GM20000 (cell line): ENCODE data around the gene RTCA.

Source experiments
- DNase-seq: peaks from one replicate; pipeline ENCODE4 v3.0.0; 2012; ENCODE audit warnings: low spot score
- TF ChIP-seq, protein P1 (sequence below): IDR thresholded peaks from 2 replicates; pipeline ENCODE4 v1.5.1; 2012; ENCODE audit warnings: mild to moderate bottlenecking, control low read depth; ENCODE audit errors: extremely low read depth, missing control alignments

Gene RTCA

DNA sequence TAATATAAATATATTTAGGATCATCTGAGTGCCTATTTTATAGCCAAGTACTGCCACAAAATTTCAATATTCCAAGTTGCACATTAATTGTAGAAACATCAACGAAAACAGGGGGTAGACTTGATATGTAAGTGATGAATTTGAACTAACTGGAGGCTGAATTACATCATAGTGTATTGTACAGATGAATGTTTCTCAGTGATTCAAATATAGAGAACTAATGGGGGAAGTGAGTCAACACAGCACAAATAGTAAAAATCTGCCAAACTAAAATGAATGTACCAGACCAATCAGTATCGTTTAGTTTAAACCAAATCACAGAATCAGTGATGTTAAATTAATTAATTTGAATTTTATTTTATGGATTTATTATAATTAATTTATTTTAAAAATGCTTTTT lies 42.8 kb downstream of the RTCA start:
- no peak for DNase-seq
- TF ChIP-seq, protein P1, sequence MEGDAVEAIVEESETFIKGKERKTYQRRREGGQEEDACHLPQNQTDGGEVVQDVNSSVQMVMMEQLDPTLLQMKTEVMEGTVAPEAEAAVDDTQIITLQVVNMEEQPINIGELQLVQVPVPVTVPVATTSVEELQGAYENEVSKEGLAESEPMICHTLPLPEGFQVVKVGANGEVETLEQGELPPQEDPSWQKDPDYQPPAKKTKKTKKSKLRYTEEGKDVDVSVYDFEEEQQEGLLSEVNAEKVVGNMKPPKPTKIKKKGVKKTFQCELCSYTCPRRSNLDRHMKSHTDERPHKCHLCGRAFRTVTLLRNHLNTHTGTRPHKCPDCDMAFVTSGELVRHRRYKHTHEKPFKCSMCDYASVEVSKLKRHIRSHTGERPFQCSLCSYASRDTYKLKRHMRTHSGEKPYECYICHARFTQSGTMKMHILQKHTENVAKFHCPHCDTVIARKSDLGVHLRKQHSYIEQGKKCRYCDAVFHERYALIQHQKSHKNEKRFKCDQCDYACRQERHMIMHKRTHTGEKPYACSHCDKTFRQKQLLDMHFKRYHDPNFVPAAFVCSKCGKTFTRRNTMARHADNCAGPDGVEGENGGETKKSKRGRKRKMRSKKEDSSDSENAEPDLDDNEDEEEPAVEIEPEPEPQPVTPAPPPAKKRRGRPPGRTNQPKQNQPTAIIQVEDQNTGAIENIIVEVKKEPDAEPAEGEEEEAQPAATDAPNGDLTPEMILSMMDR: no peak

DNA sequence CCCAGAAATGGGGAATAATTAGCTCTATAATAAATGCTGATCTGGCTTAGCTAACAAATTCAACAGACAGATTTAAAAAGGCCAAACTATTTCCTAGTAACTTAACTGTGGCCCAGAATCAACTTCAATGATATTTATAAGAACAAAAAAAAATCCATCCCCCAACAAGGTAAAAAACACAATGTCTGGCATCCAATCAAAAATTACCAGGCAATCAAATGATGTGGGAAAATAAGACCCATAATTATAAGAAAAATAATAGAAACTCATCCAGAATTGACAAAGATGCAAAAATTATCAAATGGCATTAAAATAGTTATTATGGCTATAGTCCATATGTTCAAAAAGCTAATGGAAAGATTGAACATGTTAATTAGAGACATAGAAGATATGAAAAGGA lies 43.8 kb downstream of the RTCA start:
- TF ChIP-seq, protein P1: no peak

DNA sequence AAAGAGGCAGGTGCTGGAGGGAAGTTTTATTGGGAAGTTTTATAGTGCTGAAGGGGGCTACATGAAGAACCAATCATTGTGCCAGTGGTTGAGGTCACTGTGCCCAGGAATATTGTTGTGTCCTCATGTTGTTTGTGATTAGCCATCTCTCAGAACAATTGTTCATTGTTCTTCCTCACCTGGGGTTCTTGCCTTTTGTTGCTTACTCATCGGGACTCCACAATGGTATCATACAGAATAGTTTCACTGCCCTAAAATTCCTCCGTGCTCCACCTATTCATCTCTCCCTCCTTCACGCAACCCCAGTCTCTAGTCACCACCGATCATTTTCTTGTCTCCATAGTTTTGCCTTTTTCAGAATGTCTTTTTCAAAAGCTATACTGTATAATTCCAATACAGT lies 47.4 kb downstream of the RTCA start:
- no peak for DNase-seq
- TF ChIP-seq, protein P1: no peak

More for the DNA sequence above, 43.8 kb downstream of the RTCA start:
- DNase-seq: no peak

DNA sequence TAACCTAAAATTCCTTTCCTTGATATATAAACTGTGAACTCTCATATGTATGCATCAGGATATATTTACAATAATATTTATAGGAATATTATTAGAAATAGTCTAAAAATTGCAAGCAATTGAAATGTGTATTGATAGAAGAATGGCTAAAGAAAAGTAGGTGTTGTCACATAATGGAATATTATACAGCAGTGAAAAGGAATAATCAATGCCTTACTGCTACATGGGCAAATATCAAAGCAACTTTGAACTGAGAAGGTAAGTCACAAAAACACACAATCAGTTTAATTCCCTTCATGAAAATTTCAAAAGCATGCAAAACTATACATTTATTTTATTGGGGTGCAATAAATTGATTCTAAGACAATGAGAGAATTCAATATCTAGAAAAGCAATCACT lies 50.6 kb downstream of the RTCA start:
- TF ChIP-seq, protein P1: no peak
- no peak for DNase-seq

DNA sequence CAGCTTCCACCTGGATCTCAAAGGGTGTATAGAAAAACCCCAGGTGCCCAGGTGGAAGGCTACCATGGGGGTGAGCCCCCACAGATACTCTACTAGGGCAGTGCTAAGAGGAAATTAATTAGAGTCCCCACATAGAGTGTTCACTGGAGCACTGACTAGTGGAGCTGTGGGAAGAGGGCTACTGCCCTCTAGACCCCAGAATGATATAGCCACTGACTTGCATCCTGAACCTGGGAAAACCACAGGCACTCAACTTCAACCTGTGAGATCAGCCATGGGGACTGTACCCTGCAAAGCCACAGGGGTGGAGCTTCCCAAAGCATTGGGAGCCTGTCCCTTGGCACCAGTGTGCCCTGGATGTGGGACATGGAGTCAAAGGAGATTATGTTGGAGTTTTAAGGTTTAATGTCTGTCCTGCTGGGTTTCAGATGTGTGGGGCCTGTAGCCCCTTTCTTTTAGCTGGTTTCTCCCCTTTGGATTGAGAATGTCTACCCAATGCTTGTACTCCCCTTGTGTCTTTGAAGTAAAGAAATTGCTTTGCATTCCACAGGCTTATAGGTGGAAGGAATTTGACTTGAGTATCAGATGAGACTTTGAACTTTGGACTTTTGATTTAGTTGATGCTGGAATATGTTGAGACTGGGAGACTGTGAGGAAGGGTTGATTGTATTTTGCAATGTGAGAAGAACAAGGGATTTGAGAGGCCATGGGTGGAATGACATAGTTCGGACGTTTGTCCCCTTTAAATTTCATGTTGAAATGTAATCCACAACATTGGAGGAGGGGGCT lies 54.5 kb downstream of the RTCA start:
- TF ChIP-seq, protein P1: no peak
- DNase-seq: no peak

DNA sequence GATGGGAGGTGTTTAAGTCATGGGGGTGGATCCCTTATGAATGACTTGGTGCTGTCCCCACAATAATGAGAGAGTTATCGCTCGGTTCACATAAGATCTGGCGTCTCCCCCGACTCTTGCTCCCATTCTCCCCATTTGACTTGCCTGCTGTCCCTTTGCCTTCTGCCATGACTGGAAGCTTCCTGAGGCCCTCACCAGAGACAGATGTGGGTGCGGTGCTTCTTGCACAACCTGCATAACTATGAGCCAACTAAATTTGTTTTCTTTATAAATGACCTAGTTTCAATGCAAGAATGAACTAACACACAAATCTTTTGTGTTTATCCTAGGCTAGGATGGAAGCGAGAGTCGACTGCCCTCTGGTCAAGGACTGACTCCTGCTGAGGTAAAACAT lies 55.1 kb downstream of the RTCA start:
- TF ChIP-seq, protein P1: no peak
- DNase-seq: no peak

DNA sequence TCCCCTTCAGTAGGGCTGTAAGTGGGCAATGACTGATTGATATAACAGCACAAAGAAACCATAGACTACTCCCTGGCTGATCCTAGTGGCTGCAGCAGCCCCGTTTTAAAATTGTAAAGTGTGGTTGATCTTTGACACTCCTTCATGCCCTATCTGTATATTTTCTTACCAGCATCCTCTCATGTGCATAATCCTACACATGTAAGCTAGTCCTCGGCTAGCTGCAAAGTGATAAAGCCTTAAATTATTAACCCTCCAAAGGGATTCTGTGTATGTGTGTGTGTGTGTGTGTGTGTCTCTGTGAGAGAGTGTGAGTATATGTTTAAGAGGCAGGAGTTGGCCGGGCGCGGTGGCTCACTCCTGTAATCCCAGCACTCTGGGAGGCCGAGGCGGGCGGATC lies 55.5 kb downstream of the RTCA start:
- TF ChIP-seq, protein P1: no peak
- no peak for DNase-seq
